ENCODE data around the gene SAE1.

SAE1 gene

GRCh38 chr19:47084879-47085439 is 45.7 kb upstream of the SAE1 start:
- Histone ChIP-seq H3K79me2 (ENCODE audit: insufficient read depth, low read length) (peaks cover 12% of the 10 kb centered on the region), H3K4me1 (ENCODE audit: insufficient read depth, low read length) (no peaks in the 10 kb centered on the region), H3K4me2 (ENCODE audit: insufficient read depth, low read length) (no peak overlapping the region), H3K36me3 (ENCODE audit: insufficient read depth, low read length) (peaks cover 99% of the 10 kb centered on the region), H3K9me3 (ENCODE audit: insufficient read depth, low read length, severe bottlenecking) (no peaks in the 10 kb centered on the region), H2AFZ (ENCODE audit: low read depth, low read length) (no peak overlapping the region), H3K27ac (ENCODE audit: low read length) (no peak overlapping the region), H3K27me3 (ENCODE audit: insufficient read depth, low read length, poor library complexity) (no peaks in the 10 kb centered on the region), H4K20me1 (ENCODE audit: insufficient read depth, low read length) (peaks cover 11% of the 10 kb centered on the region), H3K4me3 (ENCODE audit: low read depth in 1 of 2, low read length in 2 of 2) (no peak overlapping the region), H3K9ac (ENCODE audit: low read depth, low read length) (no peak overlapping the region)
- ATAC-seq (ENCODE audit: insufficient read depth, low read depth) = no peak
- no peak for TF ChIP-seq EZH2 (IDR thresholded peaks at IDR 0.05; ENCODE audit: borderline replicate concordance, low read depth, low read length, severe bottlenecking)
- DNase-seq = no peak

- no peaks in the 10 kb centered on the region for H3K27me3 ChIP-seq (ENCODE audit: insufficient read depth, low read length, poor library complexity)
- no peak overlapping the region for H3K4me2 ChIP-seq (ENCODE audit: insufficient read depth, low read length)
- peaks cover 25% of the 10 kb centered on the region for H3K79me2 ChIP-seq (ENCODE audit: insufficient read depth, low read length)
- H3K9ac ChIP-seq (ENCODE audit: low read depth, low read length) = no peak overlapping the region
- H3K9me3 ChIP-seq (ENCODE audit: insufficient read depth, low read length, severe bottlenecking) = no peaks in the 10 kb centered on the region
- peaks cover 99% of the 10 kb centered on the region for H3K36me3 ChIP-seq (ENCODE audit: insufficient read depth, low read length)
- no peak for DNase-seq
- peaks cover 19% of the 10 kb centered on the region for H4K20me1 ChIP-seq (ENCODE audit: insufficient read depth, low read length)
- no peak overlapping the region for H3K4me3 ChIP-seq (ENCODE audit: low read depth in 1 of 2, low read length in 2 of 2)
- H3K27ac ChIP-seq (ENCODE audit: low read length) = no peak overlapping the region
- no peak for ATAC-seq (ENCODE audit: insufficient read depth, low read depth)
- H2AFZ ChIP-seq (ENCODE audit: low read depth, low read length) = no peak overlapping the region
- no peaks in the 10 kb centered on the region for H3K4me1 ChIP-seq (ENCODE audit: insufficient read depth, low read length)
- no peak for TF ChIP-seq CTCF (IDR thresholded peaks at IDR 0.05; ENCODE audit: borderline replicate concordance, extremely low read depth, low read length, poor library complexity, severe bottlenecking)
- TF ChIP-seq EZH2 (IDR thresholded peaks at IDR 0.05; ENCODE audit: borderline replicate concordance, low read depth, low read length, severe bottlenecking) = no peak
Observed at GRCh38 chr19:47086280-47086679, 44.4 kb upstream of the SAE1 start.

GRCh38 chr19:47089767-47090350 is 40.8 kb upstream of the SAE1 start:
- H3K9me3 ChIP-seq (ENCODE audit: insufficient read depth, low read length, severe bottlenecking) = no peaks in the 10 kb centered on the region
- ATAC-seq (ENCODE audit: insufficient read depth, low read depth) = no peak
- H3K9ac ChIP-seq (ENCODE audit: low read depth, low read length) = no peak overlapping the region
- H4K20me1 ChIP-seq (ENCODE audit: insufficient read depth, low read length) = peaks cover 38% of the 10 kb centered on the region
- no peak for DNase-seq
- H3K4me2 ChIP-seq (ENCODE audit: insufficient read depth, low read length) = no peak overlapping the region
- H3K4me3 ChIP-seq (ENCODE audit: low read depth in 1 of 2, low read length in 2 of 2) = no peak overlapping the region
- no peak overlapping the region for H2AFZ ChIP-seq (ENCODE audit: low read depth, low read length)
- no peaks in the 10 kb centered on the region for H3K27me3 ChIP-seq (ENCODE audit: insufficient read depth, low read length, poor library complexity)
- peaks cover 53% of the 10 kb centered on the region for H3K79me2 ChIP-seq (ENCODE audit: insufficient read depth, low read length)
- peaks cover 6% of the 10 kb centered on the region for H3K4me1 ChIP-seq (ENCODE audit: insufficient read depth, low read length)
- TF ChIP-seq CTCF (IDR thresholded peaks at IDR 0.05; ENCODE audit: borderline replicate concordance, extremely low read depth, low read length, poor library complexity, severe bottlenecking) = no peak
- peaks cover 95% of the 10 kb centered on the region for H3K36me3 ChIP-seq (ENCODE audit: insufficient read depth, low read length)
- H3K27ac ChIP-seq (ENCODE audit: low read length) = no peak overlapping the region; the same call in 1 of the 2 replicates

- Histone ChIP-seq H3K79me2 (ENCODE audit: insufficient read depth, low read length) (peaks cover 82% of the 10 kb centered on the region), H3K36me3 (ENCODE audit: insufficient read depth, low read length) (peaks cover 93% of the 10 kb centered on the region), H4K20me1 (ENCODE audit: insufficient read depth, low read length) (peaks cover 66% of the 10 kb centered on the region), H3K4me1 (ENCODE audit: insufficient read depth, low read length) (peaks cover 21% of the 10 kb centered on the region), H2AFZ (ENCODE audit: low read depth, low read length) (no peak overlapping the region), H3K4me2 (ENCODE audit: insufficient read depth, low read length) (no peak overlapping the region), H3K9me3 (ENCODE audit: insufficient read depth, low read length, severe bottlenecking) (no peaks in the 10 kb centered on the region), H3K27me3 (ENCODE audit: insufficient read depth, low read length, poor library complexity) (no peaks in the 10 kb centered on the region), H3K27ac (ENCODE audit: low read length) (no peak overlapping the region), H3K4me3 (ENCODE audit: low read depth in 1 of 2, low read length in 2 of 2) (no peak overlapping the region), H3K9ac (ENCODE audit: low read depth, low read length) (no peak overlapping the region)
- no peak for TF ChIP-seq EZH2 (IDR thresholded peaks at IDR 0.05; ENCODE audit: borderline replicate concordance, low read depth, low read length, severe bottlenecking)
- TF ChIP-seq CTCF (IDR thresholded peaks at IDR 0.05; ENCODE audit: borderline replicate concordance, extremely low read depth, low read length, poor library complexity, severe bottlenecking) = no peak
- ATAC-seq (ENCODE audit: insufficient read depth, low read depth) (no peak), DNase-seq (no peak)
Observed at GRCh38 chr19:47093254-47093653, 37.4 kb upstream of the SAE1 start.

Measured in DND-41 (cell line).